ENCODE data around the gene HSPA9. TPM values are rescaled to one million over a fixed set of nuclear protein-coding genes. Genes with fewer than 3 reads are reported as not detected.
A peak's percentile ranks its signal among the peaks of the same experiment; 100 is the strongest.

HSPA9 gene
- total and polyA plus RNA-seq, 7 donors, result 289 to 718 (median 483) TPM

DNA sequence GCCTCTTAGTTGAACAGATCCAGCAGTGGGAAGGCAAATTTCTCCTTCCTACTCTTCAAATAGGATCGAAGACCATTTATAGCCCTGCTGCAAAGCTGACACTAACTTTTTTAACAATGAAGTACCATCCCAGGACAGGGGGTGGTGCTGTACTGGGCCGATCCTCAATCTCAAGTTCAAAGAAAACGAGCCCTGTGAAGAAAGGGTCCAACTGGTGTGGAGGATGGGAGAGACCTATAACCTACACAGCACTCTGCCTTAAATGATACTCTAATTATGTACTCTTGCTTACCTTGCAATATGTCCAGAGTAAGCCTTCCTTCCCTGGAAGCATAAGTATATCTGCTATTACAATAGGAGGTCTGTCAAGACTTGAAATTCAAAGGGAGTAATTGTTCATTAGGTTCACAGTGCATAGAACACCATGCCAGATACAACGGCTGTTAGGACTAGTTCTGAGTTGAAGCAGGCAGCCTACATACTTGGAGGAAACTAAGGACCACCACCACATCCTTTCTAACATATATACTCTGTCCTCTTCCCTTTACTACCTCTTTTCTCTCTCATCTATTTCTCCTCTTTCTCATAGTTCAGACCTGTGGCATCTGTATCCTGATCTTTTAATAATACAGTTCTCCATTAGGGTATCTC lies 38.4 kb downstream of the HSPA9 start:
- intact Hi-C loops (cut with DNase I), result loop anchor here in 1 of 2 donors (1.0 kb wide), 1 partner anchor 33 kb away; no protein-coding TSS in a partner anchor
- Histone ChIP-seq H3K36me3 (ENCODE audit: insufficient read depth in 1 of 2, low read depth in 1 of 2) (no peaks in the 10 kb centered on the region), H3K27me3 (ENCODE audit: insufficient read depth in 3 of 3, low read length in 2 of 3) (no peaks in the 10 kb centered on the region), H3K4me3 (no peak overlapping the region), H3K4me1 (peaks cover 58% of the 10 kb centered on the region), H3K9me3 (no peaks in the 10 kb centered on the region), H3K27ac (no peak overlapping the region)
- DNase-seq, result no peak
- peak; percentile 34 to 52 (median 46) for ATAC-seq
- WGBS, 3 donors, result 48 to 66% (median 56%) methylated on average over 4 of the region's 4 CpGs
- TF ChIP-seq, protein P1, sequence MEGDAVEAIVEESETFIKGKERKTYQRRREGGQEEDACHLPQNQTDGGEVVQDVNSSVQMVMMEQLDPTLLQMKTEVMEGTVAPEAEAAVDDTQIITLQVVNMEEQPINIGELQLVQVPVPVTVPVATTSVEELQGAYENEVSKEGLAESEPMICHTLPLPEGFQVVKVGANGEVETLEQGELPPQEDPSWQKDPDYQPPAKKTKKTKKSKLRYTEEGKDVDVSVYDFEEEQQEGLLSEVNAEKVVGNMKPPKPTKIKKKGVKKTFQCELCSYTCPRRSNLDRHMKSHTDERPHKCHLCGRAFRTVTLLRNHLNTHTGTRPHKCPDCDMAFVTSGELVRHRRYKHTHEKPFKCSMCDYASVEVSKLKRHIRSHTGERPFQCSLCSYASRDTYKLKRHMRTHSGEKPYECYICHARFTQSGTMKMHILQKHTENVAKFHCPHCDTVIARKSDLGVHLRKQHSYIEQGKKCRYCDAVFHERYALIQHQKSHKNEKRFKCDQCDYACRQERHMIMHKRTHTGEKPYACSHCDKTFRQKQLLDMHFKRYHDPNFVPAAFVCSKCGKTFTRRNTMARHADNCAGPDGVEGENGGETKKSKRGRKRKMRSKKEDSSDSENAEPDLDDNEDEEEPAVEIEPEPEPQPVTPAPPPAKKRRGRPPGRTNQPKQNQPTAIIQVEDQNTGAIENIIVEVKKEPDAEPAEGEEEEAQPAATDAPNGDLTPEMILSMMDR (IDR thresholded peaks at IDR 0.05), result peak; percentile 26

DNA sequence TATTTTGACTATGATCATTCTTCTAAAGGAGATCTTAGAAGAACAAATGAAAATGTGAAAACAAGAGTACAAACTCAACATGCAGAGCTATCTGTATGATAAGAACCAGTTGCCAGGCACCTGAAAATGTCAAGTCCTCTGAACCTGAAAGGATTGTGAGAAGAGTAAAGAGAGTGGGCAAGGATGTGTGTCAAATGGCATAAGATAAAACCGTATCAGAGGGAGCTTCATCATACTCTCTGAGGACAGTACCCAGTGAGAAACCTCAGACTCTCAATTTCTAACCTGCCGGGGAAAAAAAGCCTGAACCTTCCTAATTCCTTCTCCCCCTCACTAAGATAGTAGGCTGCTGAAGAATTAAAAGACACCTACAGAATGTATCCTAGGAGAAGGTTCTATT lies 39.0 kb downstream of the HSPA9 start:
- Histone ChIP-seq H3K36me3 (ENCODE audit: insufficient read depth in 1 of 2, low read depth in 1 of 2) (no peaks in the 10 kb centered on the region), H3K27ac (no peak overlapping the region), H3K27me3 (ENCODE audit: insufficient read depth in 3 of 3, low read length in 2 of 3) (no peaks in the 10 kb centered on the region), H3K9me3 (no peaks in the 10 kb centered on the region), H3K4me3 (no peak overlapping the region), H3K4me1 (peaks cover 58% of the 10 kb centered on the region)
- TF ChIP-seq, protein P1 (IDR thresholded peaks at IDR 0.05), result no peak
- 60 to 76% (median 66%) methylated on average over 2 of the region's 2 CpGs for WGBS, 3 donors
- ATAC-seq, result peak in 1 of 4 donors; percentile 6
- DNase-seq, result no peak
- intact Hi-C loops (cut with DNase I), result no loop called here

DNA sequence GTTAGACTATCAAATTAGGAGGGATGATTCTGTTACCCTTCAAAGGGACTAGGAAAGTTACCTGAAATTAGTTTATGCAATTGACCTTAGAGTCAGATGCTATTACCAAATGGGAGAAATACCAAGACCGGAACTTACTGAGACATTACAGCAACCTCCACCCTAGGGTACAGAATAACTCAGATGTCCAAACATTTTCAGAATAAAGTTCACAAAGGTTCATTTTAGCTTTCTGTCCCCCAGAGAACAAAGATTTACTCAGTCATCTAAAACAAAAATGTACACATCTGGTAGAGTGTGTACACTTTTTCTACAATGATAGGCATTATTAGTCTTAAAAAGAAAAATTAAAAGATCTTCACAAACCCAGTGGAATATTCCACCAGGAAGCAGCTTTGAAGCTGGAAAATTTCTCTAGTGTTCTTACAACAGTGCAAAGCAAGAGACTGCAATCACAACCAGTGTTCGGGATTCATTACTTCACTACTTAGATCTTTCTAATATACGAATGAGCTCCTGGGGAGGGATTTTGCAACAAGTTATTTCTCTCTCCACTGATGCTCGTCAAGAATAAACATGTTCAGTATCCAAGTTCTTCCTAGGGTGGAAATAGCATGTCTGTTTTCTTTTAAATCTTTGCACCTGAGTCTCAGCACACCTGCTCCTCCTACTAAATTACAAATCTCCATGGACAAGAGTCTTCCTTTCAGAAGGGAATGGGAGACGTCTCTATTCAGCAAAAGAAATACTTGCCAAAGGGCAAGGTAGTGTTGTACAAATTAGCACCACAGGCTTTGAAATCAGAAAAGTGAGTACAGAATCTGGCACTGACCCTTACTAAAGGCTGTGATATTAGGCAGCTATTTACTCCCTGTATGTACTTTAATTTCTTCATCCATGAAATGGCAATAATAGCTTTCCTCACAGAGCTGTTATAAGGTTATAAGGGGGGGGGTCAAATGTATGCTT lies 40.9 kb downstream of the HSPA9 start:
- no peak overlapping the region for H3K4me3 ChIP-seq
- H3K36me3 ChIP-seq (ENCODE audit: insufficient read depth in 1 of 2, low read depth in 1 of 2), result no peaks in the 10 kb centered on the region
- no peaks in the 10 kb centered on the region for H3K27me3 ChIP-seq (ENCODE audit: insufficient read depth in 3 of 3, low read length in 2 of 3)
- TF ChIP-seq, protein P1 (IDR thresholded peaks at IDR 0.05), result no peak
- DNase-seq (no peak), ATAC-seq (no peak)
- peaks cover 44% of the 10 kb centered on the region for H3K4me1 ChIP-seq
- H3K27ac ChIP-seq, result no peak overlapping the region
- WGBS, 3 donors, result 63 to 68% (median 68%) methylated on average over 5 of the region's 5 CpGs
- H3K9me3 ChIP-seq, result no peaks in the 10 kb centered on the region
- intact Hi-C loops (cut with DNase I), result no loop called here

DNA sequence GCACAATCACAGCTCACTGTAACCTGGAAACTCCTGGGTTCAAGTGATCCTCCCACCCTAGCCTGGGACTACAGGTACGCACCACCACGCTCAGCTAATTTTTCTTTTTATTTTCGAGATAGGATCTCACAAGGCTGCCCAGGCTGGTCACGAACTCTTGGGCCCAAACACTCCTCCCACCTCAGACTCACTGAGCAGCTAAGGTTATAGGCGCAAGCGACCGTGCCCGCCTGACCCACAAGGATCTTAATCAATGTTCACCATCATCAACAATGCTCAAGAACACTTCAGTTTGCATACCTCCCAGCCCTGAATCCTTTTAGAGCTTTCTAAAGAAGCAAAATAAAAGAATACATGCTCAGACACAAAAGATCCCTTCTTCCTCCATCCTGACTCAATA lies 45.4 kb downstream of the HSPA9 start:
- Histone ChIP-seq H3K4me3 (no peak overlapping the region), H3K27ac (no peak overlapping the region), H3K4me1 (peaks cover 23% of the 10 kb centered on the region), H3K36me3 (ENCODE audit: insufficient read depth in 1 of 2, low read depth in 1 of 2) (peaks cover 6 to 7% of the 10 kb centered on the region in 2 donors), H3K9me3 (no peaks in the 10 kb centered on the region), H3K27me3 (ENCODE audit: insufficient read depth in 3 of 3, low read length in 2 of 3) (no peaks in the 10 kb centered on the region)
- intact Hi-C loops (cut with DNase I), result no loop called here
- ATAC-seq, result no peak
- TF ChIP-seq, protein P1 (IDR thresholded peaks at IDR 0.05), result no peak
- 95 to 96% (median 95%) methylated on average over 8 of the region's 8 CpGs for WGBS, 3 donors
- DNase-seq, result no peak
